ENCODE results near the gene USP35. TPM values are rescaled to one million over a fixed set of nuclear protein-coding genes. Genes with fewer than 3 reads are reported as not detected.

Gene USP35
- total RNA-seq, 1 experiment from 2014 or later: 10.6 TPM

- no peak for DNase-seq (ENCODE audit: low spot score)
- ChIA-PET POLR2A (interaction anchor here (0.7 kb wide), 1 partner anchor 58 kb away, joined by 3 read pairs; no protein-coding TSS in a partner anchor), CTCF (interaction anchor here (1.2 to 1.8 kb wide), 2 partner anchors 29 to 159 kb away, joined by 3 to 4 read pairs; no protein-coding TSS in a partner anchor)
- no peak for ATAC-seq
- Mint-ChIP-seq H3K27ac (no peak overlapping the region), H3K27me3 (ENCODE audit: low read depth) (no peaks in the 10 kb centered on the region; the same call in 1 of the 2 replicates), H3K4me1 (peaks cover 12% of the 10 kb centered on the region), H3K9me3 (no peaks in the 10 kb centered on the region), H3K4me3 (no peak overlapping the region), H3K36me3 (no peaks in the 10 kb centered on the region)
- TF ChIP-seq, protein P1, sequence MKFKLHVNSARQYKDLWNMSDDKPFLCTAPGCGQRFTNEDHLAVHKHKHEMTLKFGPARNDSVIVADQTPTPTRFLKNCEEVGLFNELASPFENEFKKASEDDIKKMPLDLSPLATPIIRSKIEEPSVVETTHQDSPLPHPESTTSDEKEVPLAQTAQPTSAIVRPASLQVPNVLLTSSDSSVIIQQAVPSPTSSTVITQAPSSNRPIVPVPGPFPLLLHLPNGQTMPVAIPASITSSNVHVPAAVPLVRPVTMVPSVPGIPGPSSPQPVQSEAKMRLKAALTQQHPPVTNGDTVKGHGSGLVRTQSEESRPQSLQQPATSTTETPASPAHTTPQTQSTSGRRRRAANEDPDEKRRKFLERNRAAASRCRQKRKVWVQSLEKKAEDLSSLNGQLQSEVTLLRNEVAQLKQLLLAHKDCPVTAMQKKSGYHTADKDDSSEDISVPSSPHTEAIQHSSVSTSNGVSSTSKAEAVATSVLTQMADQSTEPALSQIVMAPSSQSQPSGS (CRISPR knock-in tag; IDR thresholded peaks at IDR 0.05; ENCODE audit: borderline replicate concordance, low read depth): no peak
These were observed 68.9 kb downstream of the USP35 start for GRCh38 chr11:78257654-78258053.

- H3K36me3 Mint-ChIP-seq: no peaks in the 10 kb centered on the region
- H3K27ac Mint-ChIP-seq: no peak overlapping the region
- ChIA-PET POLR2A (no interaction called here), CTCF (interaction anchor here (0.7 kb wide), 1 partner anchor 21 kb away, joined by 3 read pairs; no protein-coding TSS in a partner anchor)
- no peak overlapping the region for H3K4me3 Mint-ChIP-seq
- H3K4me1 Mint-ChIP-seq: peaks cover 12% of the 10 kb centered on the region
- TF ChIP-seq, protein P2, sequence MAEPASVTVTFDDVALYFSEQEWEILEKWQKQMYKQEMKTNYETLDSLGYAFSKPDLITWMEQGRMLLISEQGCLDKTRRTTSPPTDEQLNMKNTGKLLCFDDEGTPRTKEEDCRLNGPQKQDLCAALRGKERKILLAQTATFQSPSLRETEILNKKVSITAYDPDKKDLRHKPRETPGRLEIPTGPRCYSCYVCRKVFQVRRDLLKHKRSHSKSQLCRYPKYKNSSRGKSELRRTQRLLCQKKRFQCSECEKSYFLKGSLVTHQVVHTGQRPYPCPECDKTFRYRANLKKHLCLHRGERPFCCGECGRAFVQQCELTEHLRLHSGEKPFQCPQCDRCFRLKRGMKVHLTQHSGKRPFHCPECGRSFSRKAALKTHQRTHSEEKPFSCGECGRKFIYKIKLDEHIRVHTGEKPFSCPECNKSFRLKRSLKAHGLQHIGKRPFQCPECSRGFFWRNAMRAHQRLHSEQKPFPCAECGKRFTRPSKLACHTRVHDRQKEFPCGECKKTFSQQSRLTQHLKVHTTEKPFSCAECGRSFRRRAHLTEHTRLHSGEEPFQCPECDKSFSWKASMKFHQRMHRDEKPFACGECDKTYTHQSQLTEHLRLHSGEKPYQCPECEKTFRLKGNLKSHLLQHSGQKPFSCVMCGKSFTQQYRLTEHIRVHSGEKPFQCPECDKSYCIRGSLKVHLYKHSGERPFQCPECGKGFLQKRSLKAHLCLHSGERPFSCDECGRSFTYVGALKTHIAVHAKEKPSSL (CRISPR knock-in tag; conservative IDR thresholded peaks at IDR 0.05): no peak
- no peak for TF ChIP-seq ZNF232 (CRISPR knock-in tag; IDR thresholded peaks at IDR 0.05)
- TF ChIP-seq, protein P3, sequence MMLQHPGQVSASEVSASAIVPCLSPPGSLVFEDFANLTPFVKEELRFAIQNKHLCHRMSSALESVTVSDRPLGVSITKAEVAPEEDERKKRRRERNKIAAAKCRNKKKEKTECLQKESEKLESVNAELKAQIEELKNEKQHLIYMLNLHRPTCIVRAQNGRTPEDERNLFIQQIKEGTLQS (CRISPR knock-in tag; conservative IDR thresholded peaks at IDR 0.05): no peak
- no peak for TF ChIP-seq E2F4 (CRISPR knock-in tag; IDR thresholded peaks at IDR 0.05; ENCODE audit: borderline replicate concordance, low read depth)
- no peak for TF ChIP-seq USF2 (CRISPR knock-in tag; IDR thresholded peaks at IDR 0.05)
- TF ChIP-seq ZNF263 (CRISPR knock-in tag; IDR thresholded peaks at IDR 0.05; ENCODE audit: low read depth): no peak
- TF ChIP-seq, protein P4, sequence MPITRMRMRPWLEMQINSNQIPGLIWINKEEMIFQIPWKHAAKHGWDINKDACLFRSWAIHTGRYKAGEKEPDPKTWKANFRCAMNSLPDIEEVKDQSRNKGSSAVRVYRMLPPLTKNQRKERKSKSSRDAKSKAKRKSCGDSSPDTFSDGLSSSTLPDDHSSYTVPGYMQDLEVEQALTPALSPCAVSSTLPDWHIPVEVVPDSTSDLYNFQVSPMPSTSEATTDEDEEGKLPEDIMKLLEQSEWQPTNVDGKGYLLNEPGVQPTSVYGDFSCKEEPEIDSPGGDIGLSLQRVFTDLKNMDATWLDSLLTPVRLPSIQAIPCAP (CRISPR knock-in tag; IDR thresholded peaks at IDR 0.05): no peak
- TF ChIP-seq OVOL2 (CRISPR knock-in tag; IDR thresholded peaks at IDR 0.05; ENCODE audit: borderline replicate concordance): no peak
- no peak for TF ChIP-seq ZNF317 (CRISPR knock-in tag; IDR thresholded peaks at IDR 0.05; ENCODE audit: borderline replicate concordance, low read depth)
- no peak for TF ChIP-seq RELA (CRISPR knock-in tag; IDR thresholded peaks at IDR 0.05; ENCODE audit: borderline replicate concordance)
- no peak for TF ChIP-seq NFATC4 (CRISPR knock-in tag; IDR thresholded peaks at IDR 0.05)
- TF ChIP-seq, protein P5, sequence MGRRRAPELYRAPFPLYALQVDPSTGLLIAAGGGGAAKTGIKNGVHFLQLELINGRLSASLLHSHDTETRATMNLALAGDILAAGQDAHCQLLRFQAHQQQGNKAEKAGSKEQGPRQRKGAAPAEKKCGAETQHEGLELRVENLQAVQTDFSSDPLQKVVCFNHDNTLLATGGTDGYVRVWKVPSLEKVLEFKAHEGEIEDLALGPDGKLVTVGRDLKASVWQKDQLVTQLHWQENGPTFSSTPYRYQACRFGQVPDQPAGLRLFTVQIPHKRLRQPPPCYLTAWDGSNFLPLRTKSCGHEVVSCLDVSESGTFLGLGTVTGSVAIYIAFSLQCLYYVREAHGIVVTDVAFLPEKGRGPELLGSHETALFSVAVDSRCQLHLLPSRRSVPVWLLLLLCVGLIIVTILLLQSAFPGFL (CRISPR knock-in tag; IDR thresholded peaks at IDR 0.05; ENCODE audit: borderline replicate concordance): no peak
- no peak for TF ChIP-seq SMAD4 (CRISPR knock-in tag; IDR thresholded peaks at IDR 0.05)
- no peak for TF ChIP-seq GABPB1 (CRISPR knock-in tag; IDR thresholded peaks at IDR 0.05)
- TF ChIP-seq, protein P1 (CRISPR knock-in tag; IDR thresholded peaks at IDR 0.05; ENCODE audit: borderline replicate concordance, low read depth): no peak
- no peak for TF ChIP-seq ZNF532 (CRISPR knock-in tag; IDR thresholded peaks at IDR 0.05; ENCODE audit: borderline replicate concordance)
- no peak for TF ChIP-seq HMGA2 (CRISPR knock-in tag; IDR thresholded peaks at IDR 0.05)
- no peak for TF ChIP-seq TP53 (CRISPR knock-in tag; IDR thresholded peaks at IDR 0.05)
- ATAC-seq (no peak), DNase-seq (ENCODE audit: low spot score) (no peak)
- no peaks in the 10 kb centered on the region; the same call in 1 of the 2 replicates for H3K27me3 Mint-ChIP-seq (ENCODE audit: low read depth)
- no peaks in the 10 kb centered on the region for H3K9me3 Mint-ChIP-seq
These were observed 71.2 kb downstream of the USP35 start for GRCh38 chr11:78259777-78260487.
